ENCODE measurements around the gene MIGA2.

Gene MIGA2

DNA sequence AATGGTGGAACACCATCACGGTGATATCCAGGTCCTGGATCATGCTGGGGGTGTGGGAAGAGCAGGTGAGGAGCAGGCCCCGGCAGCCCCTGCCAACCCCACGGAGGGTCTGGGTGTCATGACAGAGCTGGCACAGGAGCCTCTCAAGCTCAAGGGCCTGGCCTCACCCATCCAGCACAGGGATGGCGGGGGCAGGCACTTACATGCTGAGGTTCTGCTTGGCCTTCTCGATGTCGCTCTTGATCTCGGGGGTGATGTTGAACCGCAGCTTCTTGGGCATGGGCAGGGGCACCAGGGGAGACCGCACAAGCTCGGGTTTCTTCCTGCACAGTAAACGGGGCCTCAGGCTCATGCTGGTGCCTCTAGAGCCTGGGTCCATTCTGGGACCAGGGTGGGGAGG, 61.9 kb downstream of the MIGA2 start:
- ChIA-PET POLR2A (interaction anchor here (0.8 to 1.2 kb wide), 4 partner anchors 8 to 398 kb away, joined by 3 to 4 read pairs (median 4); partner anchors contain the start of gene DOLPP1), CTCF (interaction anchor here (0.6 to 1.9 kb wide), 3 partner anchors 11 to 387 kb away, joined by 3 to 6 read pairs (median 4); no protein-coding TSS in a partner anchor)
- Histone ChIP-seq H3K9me3 (ENCODE audit: control insufficient read depth, insufficient read depth, low read depth, low read length) (no peaks in the 10 kb centered on the region), H3K36me3 (ENCODE audit: control insufficient read depth in 2 of 2, insufficient read depth in 1 of 2, low read length in 2 of 2) (peaks cover 0 to 24% of the 10 kb centered on the region in 2 experiments; a peak in 1 of 3 replicates), H3K4me1 (ENCODE audit: control insufficient read depth, insufficient read depth, low read length) (no peaks in the 10 kb centered on the region), H3K4me3 (ENCODE audit: low read depth, low read length) (no peak overlapping the region), H3K27ac (ENCODE audit: extremely low read depth, low read depth, low read length) (no peak overlapping the region)
- no peak for TF ChIP-seq HOXA7 (CRISPR knock-in tag; IDR thresholded peaks at IDR 0.05; ENCODE audit: borderline replicate concordance)
- TF ChIP-seq, protein P1, sequence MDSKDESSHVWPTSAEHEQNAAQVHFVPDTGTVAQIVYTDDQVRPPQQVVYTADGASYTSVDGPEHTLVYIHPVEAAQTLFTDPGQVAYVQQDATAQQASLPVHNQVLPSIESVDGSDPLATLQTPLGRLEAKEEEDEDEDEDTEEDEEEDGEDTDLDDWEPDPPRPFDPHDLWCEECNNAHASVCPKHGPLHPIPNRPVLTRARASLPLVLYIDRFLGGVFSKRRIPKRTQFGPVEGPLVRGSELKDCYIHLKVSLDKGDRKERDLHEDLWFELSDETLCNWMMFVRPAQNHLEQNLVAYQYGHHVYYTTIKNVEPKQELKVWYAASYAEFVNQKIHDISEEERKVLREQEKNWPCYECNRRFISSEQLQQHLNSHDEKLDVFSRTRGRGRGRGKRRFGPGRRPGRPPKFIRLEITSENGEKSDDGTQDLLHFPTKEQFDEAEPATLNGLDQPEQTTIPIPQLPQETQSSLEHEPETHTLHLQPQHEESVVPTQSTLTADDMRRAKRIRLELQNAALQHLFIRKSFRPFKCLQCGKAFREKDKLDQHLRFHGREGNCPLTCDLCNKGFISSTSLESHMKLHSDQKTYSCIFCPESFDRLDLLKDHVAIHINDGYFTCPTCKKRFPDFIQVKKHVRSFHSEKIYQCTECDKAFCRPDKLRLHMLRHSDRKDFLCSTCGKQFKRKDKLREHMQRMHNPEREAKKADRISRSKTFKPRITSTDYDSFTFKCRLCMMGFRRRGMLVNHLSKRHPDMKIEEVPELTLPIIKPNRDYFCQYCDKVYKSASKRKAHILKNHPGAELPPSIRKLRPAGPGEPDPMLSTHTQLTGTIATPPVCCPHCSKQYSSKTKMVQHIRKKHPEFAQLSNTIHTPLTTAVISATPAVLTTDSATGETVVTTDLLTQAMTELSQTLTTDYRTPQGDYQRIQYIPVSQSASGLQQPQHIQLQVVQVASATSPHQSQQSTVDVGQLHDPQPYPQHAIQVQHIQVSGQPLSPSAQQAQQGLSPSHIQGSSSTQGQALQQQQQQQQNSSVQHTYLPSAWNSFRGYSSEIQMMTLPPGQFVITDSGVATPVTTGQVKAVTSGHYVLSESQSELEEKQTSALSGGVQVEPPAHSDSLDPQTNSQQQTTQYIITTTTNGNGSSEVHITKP (tag by site-specific recombination; IDR thresholded peaks at IDR 0.05), result 0 out of 2 replicates have a peak, but pooled peaks have one; percentile 15

DNA sequence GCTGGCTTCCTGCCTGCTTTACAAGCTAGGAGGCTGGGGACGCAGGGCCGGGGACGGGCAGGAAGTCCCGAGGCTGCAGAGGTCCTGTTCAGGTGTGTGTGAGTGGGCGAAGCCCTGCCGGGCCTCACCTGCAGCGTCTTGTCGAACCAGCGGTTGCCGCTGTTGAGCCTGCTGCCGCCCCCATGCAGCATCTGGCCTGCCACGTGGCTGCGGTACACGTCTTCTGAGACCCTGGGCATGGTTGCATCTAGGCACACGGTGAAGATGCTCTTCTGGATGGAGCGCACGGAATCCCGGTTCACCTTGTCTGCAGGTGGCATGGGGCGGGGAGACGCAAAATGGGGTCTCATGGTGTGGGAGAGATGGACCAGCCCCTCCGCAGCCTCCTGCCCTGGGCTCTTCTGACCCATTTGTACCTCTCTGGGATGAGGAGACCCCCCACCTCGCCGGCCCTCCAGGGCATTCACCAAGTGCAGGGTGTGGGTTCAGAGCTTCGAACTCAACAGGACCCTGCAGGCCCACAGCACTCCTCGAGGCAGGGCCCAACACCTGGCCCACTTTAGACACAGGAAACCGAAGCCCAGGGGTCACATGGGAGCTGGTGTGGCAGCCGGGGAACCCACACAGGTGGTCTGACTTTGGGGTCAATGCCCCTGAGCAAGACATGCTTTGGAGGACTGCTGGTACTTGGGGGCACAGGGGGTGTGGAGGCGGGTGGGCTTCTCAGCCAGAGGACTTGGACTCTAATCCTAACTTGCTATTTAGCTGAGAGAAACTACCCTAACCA, 64.2 kb downstream of the MIGA2 start:
- ChIA-PET CTCF (interaction anchor here (0.6 to 1.0 kb wide), 3 partner anchors 25 to 701 kb away, joined by 3 read pairs; no protein-coding TSS in a partner anchor), POLR2A (no interaction called here)
- peaks cover 0 to 21% of the 10 kb centered on the region in 2 experiments; a peak in 1 of 3 replicates for H3K36me3 ChIP-seq (ENCODE audit: control insufficient read depth in 2 of 2, insufficient read depth in 1 of 2, low read length in 2 of 2)

More for the DNA sequence above, 64.2 kb downstream of the MIGA2 start:
- Histone ChIP-seq H3K9me3 (ENCODE audit: control insufficient read depth, insufficient read depth, low read depth, low read length) (no peaks in the 10 kb centered on the region), H3K27ac (ENCODE audit: extremely low read depth, low read depth, low read length) (no peak overlapping the region), H3K4me1 (ENCODE audit: control insufficient read depth, insufficient read depth, low read length) (no peaks in the 10 kb centered on the region), H3K4me3 (ENCODE audit: low read depth, low read length) (no peak overlapping the region)
- TF ChIP-seq ZNF645 (tag by site-specific recombination; IDR thresholded peaks at IDR 0.05) (no peak), ZNF157 (tag by site-specific recombination; IDR thresholded peaks at IDR 0.05) (no peak), ZNF366 (tag by site-specific recombination; conservative IDR thresholded peaks at IDR 0.05) (no peak), ZNF221 (tag by site-specific recombination; IDR thresholded peaks at IDR 0.05; ENCODE audit: borderline replicate concordance) (no peak), ZNF549 (tag by site-specific recombination; IDR thresholded peaks at IDR 0.05) (no peak), ZNF121 (tag by site-specific recombination; IDR thresholded peaks at IDR 0.05) (no peak), ZNF530 (tag by site-specific recombination; IDR thresholded peaks at IDR 0.05; ENCODE audit: low read depth) (no peak), ZNF560 (tag by site-specific recombination; IDR thresholded peaks at IDR 0.05; ENCODE audit: borderline replicate concordance) (no peak), ZNF629 (tag by site-specific recombination; IDR thresholded peaks at IDR 0.05) (no peak), ZNF555 (tag by site-specific recombination; conservative IDR thresholded peaks at IDR 0.05) (no peak), ZNF610 (tag by site-specific recombination; IDR thresholded peaks at IDR 0.05; ENCODE audit: borderline replicate concordance) (no peak), ZNF354C (tag by site-specific recombination; IDR thresholded peaks at IDR 0.05; ENCODE audit: borderline replicate concordance, low read depth) (no peak), ZNF677 (tag by site-specific recombination; IDR thresholded peaks at IDR 0.05) (no peak), ZNF362 (tag by site-specific recombination; IDR thresholded peaks at IDR 0.05) (no peak), ZBTB20 (tag by site-specific recombination; IDR thresholded peaks at IDR 0.05) (no peak), ZNF701 (tag by site-specific recombination; IDR thresholded peaks at IDR 0.05) (no peak), ZNF654 (tag by site-specific recombination; IDR thresholded peaks at IDR 0.05; ENCODE audit: low read depth) (no peak), ZNF24 (tag by site-specific recombination; IDR thresholded peaks at IDR 0.05) (no peak)
- TF ChIP-seq, protein P2, sequence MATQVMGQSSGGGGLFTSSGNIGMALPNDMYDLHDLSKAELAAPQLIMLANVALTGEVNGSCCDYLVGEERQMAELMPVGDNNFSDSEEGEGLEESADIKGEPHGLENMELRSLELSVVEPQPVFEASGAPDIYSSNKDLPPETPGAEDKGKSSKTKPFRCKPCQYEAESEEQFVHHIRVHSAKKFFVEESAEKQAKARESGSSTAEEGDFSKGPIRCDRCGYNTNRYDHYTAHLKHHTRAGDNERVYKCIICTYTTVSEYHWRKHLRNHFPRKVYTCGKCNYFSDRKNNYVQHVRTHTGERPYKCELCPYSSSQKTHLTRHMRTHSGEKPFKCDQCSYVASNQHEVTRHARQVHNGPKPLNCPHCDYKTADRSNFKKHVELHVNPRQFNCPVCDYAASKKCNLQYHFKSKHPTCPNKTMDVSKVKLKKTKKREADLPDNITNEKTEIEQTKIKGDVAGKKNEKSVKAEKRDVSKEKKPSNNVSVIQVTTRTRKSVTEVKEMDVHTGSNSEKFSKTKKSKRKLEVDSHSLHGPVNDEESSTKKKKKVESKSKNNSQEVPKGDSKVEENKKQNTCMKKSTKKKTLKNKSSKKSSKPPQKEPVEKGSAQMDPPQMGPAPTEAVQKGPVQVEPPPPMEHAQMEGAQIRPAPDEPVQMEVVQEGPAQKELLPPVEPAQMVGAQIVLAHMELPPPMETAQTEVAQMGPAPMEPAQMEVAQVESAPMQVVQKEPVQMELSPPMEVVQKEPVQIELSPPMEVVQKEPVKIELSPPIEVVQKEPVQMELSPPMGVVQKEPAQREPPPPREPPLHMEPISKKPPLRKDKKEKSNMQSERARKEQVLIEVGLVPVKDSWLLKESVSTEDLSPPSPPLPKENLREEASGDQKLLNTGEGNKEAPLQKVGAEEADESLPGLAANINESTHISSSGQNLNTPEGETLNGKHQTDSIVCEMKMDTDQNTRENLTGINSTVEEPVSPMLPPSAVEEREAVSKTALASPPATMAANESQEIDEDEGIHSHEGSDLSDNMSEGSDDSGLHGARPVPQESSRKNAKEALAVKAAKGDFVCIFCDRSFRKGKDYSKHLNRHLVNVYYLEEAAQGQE (tag by site-specific recombination; IDR thresholded peaks at IDR 0.05), result no peak
